Epithelial cell of esophagus (primary cell): ENCODE data around the gene DBNL.

ENCODE experiments used
- DNase-seq: peaks from one replicate; pipeline ENCODE4 v3.0.0; 2010; ENCODE audit warnings: low read depth
- H3K4me3 ChIP-seq: 2 replicates; pipeline ENCODE4 v1.5.1; 2011; ENCODE audit warnings: mild to moderate bottlenecking, low read length, control low read depth
- CTCF ChIP-seq: IDR thresholded peaks from 2 replicates; pipeline ENCODE4 v1.5.1; 2011; ENCODE audit warnings: low read depth, mild to moderate bottlenecking, low read length, control low read depth, inconsistent platforms; ENCODE audit not compliant: insufficient read depth; ENCODE audit errors: missing control alignments

Gene DBNL

GRCh38 chr7:44082541-44083207 is 38.2 kb downstream of the DBNL start:
- DNase-seq, result peak; percentile 99
- H3K4me3 ChIP-seq, result peak overlapping the region; percentile 81
- no peak for TF ChIP-seq CTCF

DNA sequence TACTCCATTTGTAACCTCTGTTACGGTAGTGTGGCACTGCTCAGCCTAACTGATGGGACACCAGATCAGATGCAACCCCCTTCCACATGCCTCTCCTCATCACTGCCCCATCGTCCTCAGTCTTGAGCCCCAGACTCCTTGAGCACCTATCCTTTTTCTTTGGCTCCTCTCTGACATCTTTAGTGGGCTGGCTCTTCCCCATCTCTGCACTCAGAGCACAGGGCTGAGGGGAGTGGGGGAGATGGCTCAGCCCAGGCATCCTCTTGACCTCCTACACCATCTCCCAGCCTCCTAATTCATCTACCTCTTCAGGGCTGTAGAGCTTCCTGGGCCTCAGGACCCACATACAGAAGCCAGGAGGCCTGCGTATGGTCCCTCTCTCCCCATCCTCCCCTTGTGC is 39.3 kb downstream of the DBNL start:
- no peak for DNase-seq
- no peak for TF ChIP-seq CTCF
- no peak overlapping the region for H3K4me3 ChIP-seq

DNA sequence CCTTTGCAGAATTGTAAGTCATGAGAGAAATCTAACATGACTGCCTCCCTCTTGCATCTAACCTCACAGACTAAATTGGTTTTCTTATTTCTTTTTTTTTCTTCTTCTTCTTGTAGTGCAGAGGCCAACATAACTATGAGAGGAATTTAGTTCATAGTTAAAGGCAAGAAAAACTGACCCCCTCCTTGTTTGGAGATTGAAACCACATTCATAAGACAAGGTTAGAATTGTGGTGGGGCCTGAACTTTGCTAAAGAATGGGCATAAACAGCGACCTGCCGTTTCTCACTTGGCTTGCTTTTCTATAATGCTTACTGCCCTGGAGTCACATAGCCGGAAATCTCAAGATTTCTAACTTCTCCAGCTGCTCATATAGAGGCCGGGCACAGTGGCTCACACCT is 40.2 kb downstream of the DBNL start:
- TF ChIP-seq CTCF, result no peak
- DNase-seq, result no peak
- no peak overlapping the region for H3K4me3 ChIP-seq

DNA sequence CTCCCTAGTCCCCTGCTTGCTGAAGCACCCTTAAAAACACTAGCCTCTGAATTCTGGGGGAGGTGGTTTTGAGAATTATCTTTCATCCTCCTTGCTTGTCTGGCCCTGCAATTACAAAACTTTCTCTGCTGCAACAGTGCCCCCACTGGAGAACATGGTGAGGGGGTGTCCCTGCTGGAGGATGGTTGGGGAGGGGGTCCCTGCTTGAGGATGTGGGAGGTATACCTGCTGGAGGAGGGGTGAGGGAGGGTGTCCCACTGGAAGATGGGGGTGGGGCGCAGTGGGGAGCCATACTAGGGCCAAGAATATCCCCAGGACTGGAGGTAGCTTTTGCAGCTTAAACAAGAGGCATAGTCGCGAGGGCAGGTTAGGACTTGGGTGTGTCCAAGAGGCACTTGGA is 41.0 kb downstream of the DBNL start:
- no peak for DNase-seq
- no peak for TF ChIP-seq CTCF
- no peak overlapping the region for H3K4me3 ChIP-seq

- TF ChIP-seq CTCF, result no peak
- no peak overlapping the region for H3K4me3 ChIP-seq
- DNase-seq, result no peak
Measured at GRCh38 chr7:44086627-44087026, 42.1 kb downstream of the DBNL start.

GRCh38 chr7:44087911-44088838 is 43.7 kb downstream of the DBNL start:
- no peak overlapping the region for H3K4me3 ChIP-seq
- peak; percentile 41 for DNase-seq
- no peak for TF ChIP-seq CTCF
